GM11168 (cell line): ENCODE data around the gene EEPD1.

ENCODE experiments used
- in situ Hi-C: fragments of 300-500 bp; cut with MboI; formaldehyde crosslinking; loops from one replicate; pipeline ENCODE4 v1.12.0; 2022; ENCODE audit warnings: low sequenced_read_pairs; ENCODE audit not compliant: unreplicated experiment

EEPD1 gene

GRCh38 chr7:36154255-36155212, 1.5 kb downstream of the EEPD1 start:
- in situ Hi-C loops = no loop called here

DNA sequence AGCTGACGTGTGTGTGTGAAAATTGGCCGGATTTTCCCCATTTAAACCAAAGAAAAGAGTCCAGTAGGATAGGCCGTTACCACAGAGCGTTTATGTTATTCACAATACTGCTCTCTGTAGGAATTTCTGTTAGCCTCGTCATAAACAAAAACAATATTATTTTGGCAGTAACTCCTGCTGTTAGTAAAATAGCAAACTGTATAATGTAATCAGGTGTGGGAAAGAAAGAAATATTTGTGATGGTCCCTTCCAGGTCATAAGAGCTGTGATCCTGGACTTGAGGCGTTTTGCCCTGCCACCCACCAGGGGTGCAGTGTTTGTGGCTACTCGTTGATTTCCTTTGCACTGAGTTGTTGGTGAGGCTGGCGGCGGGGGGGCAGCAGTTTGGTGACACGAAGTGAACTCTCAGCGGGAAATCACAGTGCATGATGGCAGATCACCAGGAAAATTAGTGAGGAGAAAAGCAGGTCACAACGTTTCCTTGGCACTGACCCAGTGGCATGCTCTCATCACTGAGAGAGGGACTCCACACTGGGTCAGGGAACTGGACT, 2.8 kb downstream of the EEPD1 start:
- in situ Hi-C loops = no loop called here

GRCh38 chr7:36157527-36158320, 4.7 kb downstream of the EEPD1 start:
- in situ Hi-C loops = no loop called here

- in situ Hi-C loops = no loop called here
Observed at GRCh38 chr7:36158321-36158605, 5.2 kb downstream of the EEPD1 start.

- in situ Hi-C loops = no loop called here
Observed at GRCh38 chr7:36159618-36160017, 6.6 kb downstream of the EEPD1 start.

- in situ Hi-C loops = no loop called here
Observed at GRCh38 chr7:36160313-36160712, 7.3 kb downstream of the EEPD1 start.

GRCh38 chr7:36161996-36162395, 8.9 kb downstream of the EEPD1 start:
- in situ Hi-C loops = no loop called here

DNA sequence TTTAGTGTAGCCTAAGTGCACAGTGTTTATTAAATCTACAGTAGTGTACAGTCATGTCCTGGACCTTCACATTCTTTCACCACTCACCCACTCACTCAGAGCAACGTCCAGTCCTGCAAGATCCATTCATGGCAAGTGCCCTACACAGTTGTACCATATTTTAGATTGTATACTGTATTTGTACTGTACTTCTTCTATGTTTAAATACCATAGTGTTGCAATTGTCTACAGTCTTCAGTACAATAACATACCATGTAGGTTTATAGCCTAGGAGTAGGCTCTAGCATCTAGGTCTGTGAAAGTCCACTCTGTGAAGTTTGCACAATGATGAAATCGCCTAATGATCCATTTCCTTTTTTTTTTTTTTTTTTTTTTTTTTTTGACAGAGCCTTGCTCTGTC, 12.0 kb downstream of the EEPD1 start:
- in situ Hi-C loops = no loop called here

GRCh38 chr7:36165802-36166201, 12.7 kb downstream of the EEPD1 start:
- in situ Hi-C loops = no loop called here

GRCh38 chr7:36167403-36168050, 14.5 kb downstream of the EEPD1 start:
- in situ Hi-C loops = no loop called here

DNA sequence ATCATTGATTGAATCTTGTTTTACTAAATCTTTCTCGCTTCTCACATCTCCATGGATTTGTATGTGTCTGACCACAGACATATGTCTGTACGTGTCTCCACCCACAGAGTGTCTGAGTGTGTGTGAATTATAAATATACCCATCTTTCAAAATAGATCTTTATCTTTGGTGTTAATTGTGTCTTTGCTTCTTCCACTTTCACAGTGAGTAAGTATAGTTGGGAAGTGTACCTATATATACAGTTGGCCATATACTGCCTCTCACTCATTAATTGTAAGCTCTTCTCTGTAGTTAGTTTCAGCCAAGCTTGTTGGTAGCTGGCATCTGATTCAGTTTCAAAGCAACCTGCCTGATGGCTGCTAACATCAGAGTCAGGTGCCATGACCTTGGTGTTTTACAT, 18.4 kb downstream of the EEPD1 start:
- in situ Hi-C loops = no loop called here

GRCh38 chr7:36175886-36176285, 22.8 kb downstream of the EEPD1 start:
- in situ Hi-C loops = no loop called here

DNA sequence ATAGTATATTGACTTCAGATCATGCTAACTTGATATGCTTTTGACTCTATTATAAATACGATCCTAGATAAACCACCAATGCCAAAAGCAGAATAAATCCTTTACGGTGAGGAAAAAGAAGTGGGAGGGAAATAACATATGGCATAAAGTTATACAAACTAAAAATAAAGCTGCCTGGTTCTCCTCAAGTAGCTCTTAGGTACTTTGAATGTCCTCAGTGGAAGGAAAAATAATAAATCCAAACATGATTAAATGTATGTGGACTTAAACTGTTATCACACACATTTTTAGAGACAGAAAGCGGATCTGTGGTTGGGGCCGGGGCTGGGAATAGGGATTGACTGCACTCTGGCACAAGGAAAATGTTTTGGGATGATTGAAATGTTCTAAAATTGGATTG, 23.6 kb downstream of the EEPD1 start:
- in situ Hi-C loops = no loop called here

- in situ Hi-C loops = no loop called here
Observed at GRCh38 chr7:36180121-36180520, 27.1 kb downstream of the EEPD1 start.

DNA sequence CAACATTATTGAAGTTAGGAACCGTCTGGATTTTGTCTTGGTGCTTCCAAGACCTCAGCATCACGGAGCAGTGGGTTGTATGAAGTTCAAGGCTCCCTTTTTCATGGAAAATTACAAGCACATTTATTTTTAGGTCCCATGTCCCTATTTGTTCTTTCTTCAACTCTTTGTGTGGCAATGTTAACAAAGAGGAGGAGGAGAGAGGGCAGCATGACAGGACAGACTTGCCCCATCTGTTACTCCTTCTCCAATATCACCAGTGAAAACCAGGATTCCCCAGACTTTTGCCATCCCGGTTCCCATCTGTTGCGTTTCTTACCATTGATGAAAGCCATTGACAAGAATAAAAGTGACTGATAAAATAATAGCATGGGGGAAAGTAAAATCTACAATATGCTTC, 28.6 kb downstream of the EEPD1 start:
- in situ Hi-C loops = no loop called here

GRCh38 chr7:36182854-36183604, 30.0 kb downstream of the EEPD1 start:
- in situ Hi-C loops = no loop called here

GRCh38 chr7:36185092-36185491, 32.0 kb downstream of the EEPD1 start:
- in situ Hi-C loops = no loop called here

DNA sequence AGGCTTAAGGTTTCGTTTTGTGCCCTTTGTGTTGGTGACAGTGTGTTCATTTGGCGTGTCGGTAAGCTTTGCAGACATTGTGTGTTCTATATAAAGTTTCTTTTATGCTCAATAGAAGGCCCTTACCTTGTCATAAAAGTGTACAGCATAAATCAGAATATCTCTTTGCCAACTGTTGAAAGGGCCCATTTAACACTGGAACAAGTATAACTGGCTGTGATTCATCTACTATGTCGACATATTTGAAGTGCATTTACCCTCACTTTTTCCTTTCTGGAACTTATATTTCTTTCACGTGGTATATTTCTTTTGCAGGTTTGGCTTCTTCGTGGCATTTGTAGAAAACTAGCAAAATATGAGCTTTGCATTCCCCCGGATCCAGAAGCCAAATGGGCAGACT, 32.7 kb downstream of the EEPD1 start:
- in situ Hi-C loops = no loop called here

GRCh38 chr7:36186359-36187121, 33.5 kb downstream of the EEPD1 start:
- in situ Hi-C loops = no loop called here
